H1 (cell line): Measurements from ENCODE around the gene SLC48A1.

ENCODE experiments used
- ATF3 ChIP-seq: IDR thresholded peaks from 2 replicates; pipeline ENCODE4 v1.6.1; 2011; ENCODE audit warnings: low read depth, mild to moderate bottlenecking, low read length; ENCODE audit not compliant: insufficient read depth
- CTCF ChIP-seq, 3 experiments: IDR thresholded peaks; 1 replicate in 2 of 3; 2 replicates in 1 of 3; pipeline versions ENCODE4 v1.5.1 to v1.6.1; 2011; ENCODE audit warnings: low read length in 3 of 3, mild to moderate bottlenecking in 3 of 3, inconsistent platforms in 2 of 3, low read depth in 1 of 3, moderate library complexity in 1 of 3; ENCODE audit not compliant: insufficient read depth in 1 of 3; ENCODE audit errors: control extremely low read depth in 1 of 3
- RFX5 ChIP-seq: IDR thresholded peaks from 2 replicates; pipeline ENCODE4 v1.6.1; 2011; ENCODE audit warnings: low read depth, low read length, improper control_type of control experiment, borderline replicate concordance
- SIX5 ChIP-seq: IDR thresholded peaks from 2 replicates; pipeline ENCODE4 v1.6.1; 2011; ENCODE audit warnings: mild to moderate bottlenecking, low read depth, low read length
- TF ChIP-seq, protein P1 (sequence below): IDR thresholded peaks from 2 replicates; pipeline ENCODE4 v1.6.1; 2011; ENCODE audit warnings: low read length, improper control_type of control experiment

DNA sequence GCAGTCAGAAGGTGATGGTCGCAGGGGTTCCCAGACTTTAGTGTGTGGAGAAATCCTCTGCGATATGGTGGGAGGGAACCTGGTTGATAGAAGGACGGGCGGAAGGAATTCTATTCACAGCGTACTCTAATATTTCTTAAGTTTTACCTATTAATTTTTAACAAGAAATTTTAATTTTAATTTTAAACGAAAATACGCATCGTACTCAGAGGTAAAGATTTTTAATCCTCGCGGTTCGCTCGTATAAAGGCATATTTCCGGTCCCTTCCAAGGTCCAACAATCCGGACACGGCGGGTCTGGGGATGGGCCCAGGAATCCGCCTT is 338 bp upstream of the SLC48A1 start:
- TF ChIP-seq, protein P1, sequence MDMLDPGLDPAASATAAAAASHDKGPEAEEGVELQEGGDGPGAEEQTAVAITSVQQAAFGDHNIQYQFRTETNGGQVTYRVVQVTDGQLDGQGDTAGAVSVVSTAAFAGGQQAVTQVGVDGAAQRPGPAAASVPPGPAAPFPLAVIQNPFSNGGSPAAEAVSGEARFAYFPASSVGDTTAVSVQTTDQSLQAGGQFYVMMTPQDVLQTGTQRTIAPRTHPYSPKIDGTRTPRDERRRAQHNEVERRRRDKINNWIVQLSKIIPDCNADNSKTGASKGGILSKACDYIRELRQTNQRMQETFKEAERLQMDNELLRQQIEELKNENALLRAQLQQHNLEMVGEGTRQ, result no peak
- TF ChIP-seq CTCF (IDR thresholded peaks at IDR 0.05; ENCODE audit: control extremely low read depth in 1 of 3, insufficient read depth in 1 of 3, low read depth in 1 of 3, low read length in 3 of 3), result no peak
- no peak for TF ChIP-seq ATF3
- no peak for TF ChIP-seq RFX5
- TF ChIP-seq SIX5, result no peak
